NCI-H524 (cell line): ENCODE results near the gene CERS5.
"Not testable (repeated sequence)": the region's sequence is repeated elsewhere in the genome, so short reads cannot be mapped to it uniquely, and the experiment has no call there.

Experiments
- DNase-seq, 2 experiments: peaks; one replicate each; lab custom pipeline; 2025; lab: John Stamatoyannopoulos, UW

CERS5 gene

DNA sequence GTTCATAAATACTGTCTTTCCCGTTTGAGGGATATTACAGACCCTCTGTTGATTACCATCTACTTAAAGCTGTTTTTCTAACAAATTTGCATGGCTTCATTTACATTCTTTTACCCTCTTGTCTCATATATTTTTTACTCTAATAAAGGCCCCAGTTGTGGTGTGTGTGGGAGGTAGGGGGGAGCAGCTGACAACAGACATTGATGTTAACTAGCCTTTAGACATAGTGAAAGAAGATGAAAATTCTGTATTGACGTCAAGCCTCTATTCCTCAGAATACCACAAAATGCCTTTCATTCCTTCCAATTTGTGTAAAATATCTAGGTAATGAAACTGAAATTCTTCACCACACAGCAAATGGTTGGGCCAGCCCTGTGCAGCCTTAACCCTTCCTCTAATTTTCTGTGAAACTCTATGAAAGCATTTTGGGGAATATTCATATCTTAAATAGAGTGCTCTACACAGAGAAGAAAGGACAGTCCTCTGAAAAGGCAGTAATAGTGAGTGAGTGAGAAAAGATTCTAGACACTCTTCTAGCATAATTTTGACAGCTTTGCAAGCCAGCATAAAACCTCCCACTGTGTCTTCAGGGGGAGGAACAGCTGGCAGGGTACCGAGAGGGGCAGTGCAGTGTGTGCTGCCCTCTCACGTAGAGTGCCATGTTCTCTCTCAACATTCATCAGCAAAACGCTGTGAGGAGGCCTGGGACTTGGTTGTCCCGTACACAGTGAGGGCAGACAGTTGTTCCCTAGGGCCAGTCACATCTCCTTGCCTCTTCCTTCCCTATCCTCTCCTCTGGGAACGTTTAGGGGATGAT lies 20.1 kb upstream of the CERS5 start:
- peak; percentile 19 to 54 for DNase-seq

DNA sequence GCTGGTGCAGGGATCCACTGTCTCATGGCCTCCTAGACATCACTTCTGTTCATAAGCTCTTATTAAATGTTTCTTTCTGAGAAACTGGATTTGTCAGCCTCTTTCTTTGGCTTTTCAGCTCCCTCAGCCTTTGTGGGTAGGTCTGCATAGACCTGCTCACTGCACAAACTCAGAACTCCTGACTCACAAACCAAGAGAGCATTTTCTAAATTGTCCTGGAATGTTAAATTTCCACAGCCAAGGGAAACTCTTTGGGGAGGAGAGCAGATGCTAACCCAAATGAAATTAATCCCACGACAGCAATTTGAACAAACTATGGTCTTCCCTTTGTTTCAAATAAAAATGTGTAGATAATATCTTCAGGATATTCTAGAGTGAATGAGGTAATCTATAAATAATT lies 19.5 kb upstream of the CERS5 start:
- no peak for DNase-seq

DNA sequence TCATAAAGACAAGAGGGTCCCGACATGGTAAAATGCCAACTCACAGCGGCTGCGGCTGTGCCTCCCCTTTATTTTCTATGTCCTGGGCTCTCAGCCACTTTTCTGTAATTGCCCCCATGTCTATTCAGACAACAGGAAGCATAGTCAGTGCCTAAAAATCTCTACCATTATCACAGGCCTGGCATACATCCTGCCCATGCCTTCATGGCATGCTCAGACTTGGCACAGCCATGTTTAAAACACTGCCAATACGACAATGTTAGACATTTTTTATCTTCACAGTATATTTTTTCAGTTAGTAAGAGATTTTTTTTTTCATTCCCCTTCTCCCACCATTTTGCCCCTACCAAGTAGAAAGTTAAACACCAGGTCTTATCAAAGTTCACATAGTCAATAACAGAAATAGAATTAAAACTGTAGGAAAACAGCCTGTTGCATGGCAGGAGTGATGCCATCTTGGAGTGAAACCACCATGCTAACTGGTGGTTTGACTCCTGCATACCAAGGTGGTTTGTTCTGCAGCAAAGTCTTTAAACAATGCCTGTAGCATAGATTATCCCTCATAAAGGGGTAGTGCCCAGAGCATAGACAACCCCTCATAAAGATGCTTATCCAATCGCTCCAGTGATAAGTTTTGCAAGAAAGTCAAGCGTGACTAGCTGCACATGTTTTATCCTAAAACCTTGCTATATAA lies 18.9 kb upstream of the CERS5 start:
- DNase-seq, result no peak

DNA sequence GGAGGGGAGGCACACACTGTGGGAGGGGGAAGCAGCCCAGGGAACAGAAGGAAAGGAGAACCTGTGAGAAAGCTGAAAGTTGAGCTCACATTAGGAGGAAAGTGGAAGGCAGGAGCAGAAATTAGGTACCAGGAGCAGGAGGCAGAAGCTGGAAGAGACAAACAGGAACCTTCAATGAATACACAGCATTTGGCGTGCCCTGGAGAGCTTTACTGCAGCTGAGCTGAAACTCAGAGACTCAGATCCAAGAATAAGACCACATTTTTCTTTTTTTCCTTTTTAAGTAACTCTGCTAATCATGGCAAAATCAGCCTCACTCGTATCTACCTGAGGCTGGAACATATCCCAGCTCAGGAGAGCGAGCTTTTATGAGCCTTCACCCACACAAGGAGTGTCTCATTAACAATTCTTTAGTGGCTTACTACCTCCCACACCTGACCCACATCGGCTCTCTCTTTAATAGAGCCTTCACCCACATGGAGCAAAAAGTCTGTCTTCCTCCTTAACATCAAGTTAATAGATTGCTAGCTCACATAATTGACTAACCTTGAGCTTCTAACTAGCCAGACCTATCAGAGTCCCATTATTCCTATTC lies 18.2 kb upstream of the CERS5 start:
- no peak for DNase-seq

DNA sequence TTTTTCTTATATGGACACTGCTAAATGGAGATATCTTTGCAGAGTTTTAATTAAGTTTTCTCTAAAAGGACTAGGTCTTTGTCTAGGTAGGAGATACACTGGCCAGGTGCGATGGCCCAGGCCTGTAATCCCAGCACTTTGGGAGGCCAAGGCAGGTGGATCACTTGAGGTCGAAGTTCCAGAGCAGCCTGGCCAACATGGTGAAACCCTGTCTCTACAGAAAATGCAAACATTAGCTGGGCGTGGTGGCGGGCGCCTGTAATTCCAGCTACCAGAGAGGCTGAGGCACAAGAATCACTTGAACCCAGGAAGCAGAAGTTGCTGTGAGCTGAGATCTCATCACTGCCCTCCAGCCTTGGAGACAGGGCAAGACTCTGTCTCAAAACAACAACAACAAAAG lies 17.1 kb upstream of the CERS5 start:
- DNase-seq, result no peak

DNA sequence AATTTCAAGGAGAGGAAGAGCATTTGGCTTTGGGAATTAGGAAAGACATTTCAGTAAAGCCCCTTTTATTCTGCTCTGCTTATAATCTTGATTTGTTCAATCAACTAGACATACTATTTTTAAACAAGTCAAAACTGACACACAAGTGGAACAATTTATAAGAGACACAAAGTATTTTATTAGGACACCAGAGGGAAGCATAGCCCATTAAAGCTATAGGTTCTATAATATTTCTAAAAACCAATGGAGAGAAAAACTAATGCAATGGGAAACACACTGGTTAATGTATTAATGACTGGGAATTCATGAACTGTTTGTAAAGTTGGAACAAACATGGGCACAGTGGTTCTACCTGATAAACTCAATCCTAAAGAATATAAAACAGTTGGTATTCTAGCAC lies 15.3 kb upstream of the CERS5 start:
- DNase-seq, result peak in 1 of 2 experiments; percentile 31

DNA sequence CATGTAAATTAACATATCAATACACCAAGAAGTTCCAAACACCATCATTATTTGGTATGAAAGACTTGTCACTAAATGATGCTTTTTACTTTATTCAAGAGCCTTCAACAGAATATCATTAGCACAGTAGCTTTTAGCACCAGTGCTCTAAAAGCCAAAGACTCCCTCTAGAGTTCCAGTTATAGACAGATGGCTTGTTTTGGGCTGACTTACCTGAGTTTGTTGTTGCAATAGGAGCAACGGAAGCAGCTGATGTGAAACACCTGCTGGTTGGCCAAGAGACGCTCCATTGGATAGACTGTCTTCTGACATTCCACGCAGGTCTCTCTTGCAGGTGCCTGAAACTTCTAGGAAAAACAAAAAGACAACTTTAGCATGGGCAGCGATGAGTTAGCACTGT lies 14.5 kb upstream of the CERS5 start:
- DNase-seq, result no peak

DNA sequence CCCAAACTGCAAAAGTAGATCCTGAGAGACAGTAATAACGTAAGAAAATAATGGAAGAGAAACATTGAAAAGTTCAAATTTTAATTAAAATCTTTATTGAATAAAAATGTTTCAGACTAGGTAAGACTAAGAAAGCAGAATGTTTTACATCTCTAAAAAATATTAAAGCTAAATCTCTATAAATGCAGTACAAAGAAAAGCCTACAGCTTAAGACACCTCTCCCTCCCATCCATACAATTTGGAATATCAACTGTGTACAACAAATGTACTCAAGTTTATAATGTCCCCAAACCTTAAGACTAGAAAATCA lies 8.5 kb upstream of the CERS5 start:
- no peak for DNase-seq

DNA sequence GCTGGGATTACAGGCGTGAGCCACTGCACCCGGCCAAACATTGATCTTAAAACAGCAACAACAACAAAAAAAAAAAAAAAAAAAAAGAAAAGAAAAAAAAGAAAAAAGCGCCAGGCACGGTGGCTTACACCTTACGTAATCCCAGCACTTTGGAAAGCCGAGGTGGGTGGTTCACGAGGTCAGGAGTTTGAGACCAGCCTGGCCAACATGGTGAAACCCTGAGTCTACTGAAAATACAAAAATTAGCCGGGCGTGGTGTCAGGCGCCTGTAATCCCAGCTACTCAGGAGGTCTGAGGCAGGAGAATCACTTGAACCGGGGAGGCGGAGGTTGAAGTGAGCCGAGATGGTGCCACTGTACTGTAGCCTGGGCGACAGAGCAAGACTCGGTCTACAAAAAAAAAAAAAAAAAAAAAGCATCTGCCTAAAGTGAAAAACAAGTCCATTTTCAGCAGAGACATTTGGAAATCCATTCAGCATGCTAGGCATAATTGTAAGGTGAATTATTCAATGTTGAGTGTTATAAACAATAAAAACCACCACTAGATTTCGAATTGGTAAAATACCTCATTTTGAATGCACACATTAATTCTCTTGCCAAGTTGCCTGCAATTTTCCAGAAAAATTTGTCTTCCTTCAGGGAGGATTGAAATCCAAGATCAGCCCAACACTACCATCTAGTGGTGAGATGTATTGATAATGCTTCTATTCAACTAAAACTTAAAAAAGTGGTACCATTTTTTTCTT lies 8.0 kb upstream of the CERS5 start:
- peak; percentile 20 to 68 for DNase-seq

DNA sequence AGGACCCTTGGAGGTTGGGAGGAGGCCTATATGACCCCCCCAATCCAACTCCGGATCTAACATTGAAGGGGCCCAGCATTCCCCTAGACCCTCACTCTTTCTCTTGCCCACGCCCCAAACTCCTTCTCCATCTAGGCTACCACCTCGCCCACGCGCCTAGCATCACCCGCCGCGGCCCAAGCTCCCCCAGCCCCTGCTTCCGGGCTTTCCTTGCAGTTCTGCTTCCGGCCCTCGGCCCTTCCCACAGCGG lies 445 bp downstream of the CERS5 start:
- no peak for DNase-seq

DNA sequence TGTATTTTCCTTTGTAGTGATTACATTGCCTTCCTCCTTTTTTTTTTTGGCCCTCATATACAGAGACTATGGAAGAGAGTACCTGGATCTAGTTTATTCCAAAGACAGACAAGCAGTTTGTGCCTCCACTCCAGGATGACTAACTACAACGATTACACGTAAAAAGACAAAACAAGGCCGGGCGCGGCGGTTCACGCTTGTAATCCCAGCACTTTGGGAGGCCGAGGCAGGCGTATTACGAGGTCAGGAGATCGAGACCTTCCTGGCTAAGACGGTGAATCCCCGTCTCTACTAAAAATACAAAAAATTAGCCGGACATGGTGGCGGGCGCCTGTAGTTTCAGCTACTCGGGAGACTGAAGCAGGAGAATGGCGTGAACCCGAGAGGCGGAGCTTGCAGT lies 2.2 kb downstream of the CERS5 start:
- no peak for DNase-seq

DNA sequence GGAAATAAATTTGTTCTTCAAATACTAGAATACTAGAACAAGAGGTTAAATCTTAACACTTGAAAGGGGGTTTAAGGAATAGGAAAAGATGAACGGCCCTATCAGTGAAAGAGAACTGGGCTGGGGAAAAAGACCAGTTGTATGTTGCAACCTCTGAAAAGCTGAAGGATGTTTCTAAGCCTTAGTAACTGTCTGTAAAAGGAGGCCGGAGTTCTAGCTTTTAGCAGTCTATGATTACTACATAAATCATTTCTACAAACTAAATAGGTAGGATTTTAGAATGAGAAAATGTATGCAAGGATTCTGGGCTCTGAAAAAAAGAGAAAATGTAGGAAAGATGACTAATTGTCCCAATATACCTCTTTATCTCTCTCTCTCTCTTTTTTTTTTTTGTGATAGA lies 4.9 kb downstream of the CERS5 start:
- no peak for DNase-seq

DNA sequence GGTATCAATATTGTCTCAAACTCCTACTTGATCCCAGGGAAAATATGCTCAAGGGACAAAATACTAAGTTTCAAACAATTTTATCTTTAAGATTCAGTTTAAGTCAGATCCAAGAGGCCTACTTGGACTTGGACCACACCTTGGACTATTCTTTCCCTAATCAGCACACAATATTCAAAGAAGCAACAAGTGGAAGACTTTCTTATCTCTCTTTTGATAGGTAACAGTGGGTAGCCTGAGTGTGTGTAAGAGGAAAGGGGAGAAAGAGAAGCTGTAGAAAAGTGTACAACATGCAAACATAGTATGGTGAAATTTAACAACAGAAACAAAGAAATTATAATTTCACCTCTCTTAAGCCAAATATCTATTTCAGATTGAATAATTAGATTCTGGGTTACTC lies 6.5 kb downstream of the CERS5 start:
- DNase-seq, result no peak

DNA sequence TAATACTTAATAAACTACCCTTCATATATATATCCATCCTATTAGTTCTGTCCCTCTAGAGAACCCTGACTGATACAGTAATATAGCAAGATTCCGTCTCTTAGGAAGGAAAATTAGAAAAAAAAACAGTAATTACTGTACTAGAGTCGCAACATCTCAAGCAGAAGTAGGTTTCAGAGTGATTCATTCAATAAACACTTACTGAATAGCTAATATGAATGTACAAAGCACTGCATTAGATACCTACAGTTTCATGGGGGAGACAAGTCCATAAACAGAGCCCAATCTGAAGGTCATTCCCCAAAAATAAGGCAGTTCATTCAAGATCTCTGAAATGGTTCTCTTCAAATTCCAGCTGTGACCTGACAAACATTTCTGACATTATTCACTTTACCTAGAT lies 9.9 kb downstream of the CERS5 start:
- no peak for DNase-seq

DNA sequence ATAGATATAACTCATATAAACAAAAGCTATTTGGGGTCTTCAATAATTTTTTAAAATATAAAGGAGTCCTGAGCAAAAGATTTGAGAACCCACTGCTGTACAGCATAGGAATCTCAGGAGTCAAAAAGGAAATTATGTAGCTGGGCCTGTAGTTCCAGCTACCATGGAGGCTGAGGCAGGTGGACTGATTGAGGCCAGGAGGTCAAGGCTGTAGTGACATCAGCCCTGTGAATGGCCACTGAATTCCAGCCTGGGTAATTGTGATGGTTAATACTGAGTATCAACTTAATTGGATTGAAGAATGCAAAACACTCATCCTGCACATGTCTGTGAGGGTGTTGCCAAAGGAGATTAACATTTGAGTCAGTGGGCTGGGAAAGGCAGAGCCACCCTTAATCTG lies 10.5 kb downstream of the CERS5 start:
- no peak for DNase-seq

DNA sequence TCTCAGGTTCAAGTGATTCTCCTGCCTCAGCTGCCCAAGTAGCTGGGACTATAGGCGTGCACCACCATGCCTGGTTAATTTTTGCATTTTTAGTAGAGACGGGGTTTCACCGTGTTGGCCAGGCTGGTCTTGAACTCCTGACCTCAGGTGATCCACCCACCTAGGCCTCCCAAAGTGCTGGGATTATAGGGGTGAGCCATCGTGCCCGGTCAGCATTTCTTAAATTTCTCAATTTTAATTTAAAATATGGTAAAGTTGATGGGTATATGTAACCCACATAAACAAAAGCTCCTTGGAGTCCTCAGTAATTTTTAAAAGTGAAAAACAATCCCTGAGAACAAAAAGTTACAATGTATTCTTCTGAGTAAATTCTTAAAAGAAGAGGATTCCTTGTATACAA lies 12.2 kb downstream of the CERS5 start:
- DNase-seq, result not testable (repeated sequence)

DNA sequence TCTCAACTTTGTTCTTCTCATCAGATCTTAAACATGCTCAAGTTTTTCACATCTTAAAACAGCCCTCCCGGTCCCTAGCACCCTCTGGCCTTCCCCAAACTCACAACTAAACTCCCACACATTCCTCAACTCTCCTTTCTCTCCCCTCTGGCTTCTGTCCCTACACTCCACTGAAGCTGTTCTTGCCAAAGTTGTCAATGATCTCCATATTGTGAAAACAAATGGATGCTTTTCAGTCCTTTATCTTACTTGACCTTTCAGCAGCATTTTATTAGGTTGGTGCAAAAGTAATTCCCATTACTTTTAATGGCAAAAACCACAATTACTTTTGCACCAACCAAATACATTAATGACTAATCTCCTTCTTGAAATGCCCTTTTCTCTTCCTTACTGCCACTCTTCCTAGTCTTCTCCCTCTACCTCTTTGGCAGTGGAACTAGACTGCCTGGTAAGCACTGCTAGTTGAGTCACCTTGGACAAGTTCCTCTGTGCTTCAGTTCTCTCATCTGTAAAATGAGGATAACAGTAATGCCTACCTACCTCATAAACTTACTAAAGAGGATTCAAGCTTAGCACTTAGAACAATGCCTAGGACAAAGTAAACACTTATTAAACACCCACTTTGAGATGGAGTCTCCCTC lies 16.0 kb downstream of the CERS5 start:
- DNase-seq, result no peak

DNA sequence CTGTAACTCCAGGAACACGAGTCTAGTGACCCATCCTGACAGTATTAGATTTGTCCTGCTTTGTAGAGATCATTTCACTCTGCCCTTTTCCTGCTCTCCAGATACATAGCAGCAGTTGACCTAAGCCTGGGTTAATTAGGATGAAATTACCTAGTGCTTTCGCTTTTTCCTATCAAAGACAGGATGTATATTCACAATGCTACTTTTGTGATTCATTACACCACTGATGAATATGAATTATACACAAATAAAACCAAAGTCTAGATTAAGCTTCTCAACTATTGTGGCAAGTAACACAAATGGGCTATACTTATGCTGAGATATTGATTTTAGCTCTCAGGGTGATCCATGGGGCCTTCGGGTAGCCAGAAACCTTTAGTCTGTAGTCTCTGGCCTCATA lies 17.9 kb downstream of the CERS5 start:
- no peak for DNase-seq

DNA sequence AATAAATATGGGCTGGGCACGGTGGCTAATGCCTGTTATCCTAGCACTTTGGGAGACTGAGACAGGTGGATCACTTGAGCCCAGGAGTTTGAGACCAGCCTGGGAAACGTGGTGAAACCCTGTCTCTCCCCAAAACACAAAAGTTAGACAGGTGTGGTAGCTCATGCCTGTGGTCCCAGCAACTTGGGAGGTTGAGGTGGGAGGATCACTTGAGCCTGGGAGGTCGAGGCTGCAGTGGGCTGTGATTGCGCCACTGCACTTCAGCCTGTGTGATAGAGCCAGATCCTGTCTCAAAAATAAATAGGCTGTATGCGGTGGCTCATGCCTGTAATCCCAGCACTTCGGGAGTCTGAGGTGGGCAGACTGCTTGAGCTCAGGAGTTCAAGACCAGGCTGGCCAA lies 19.2 kb downstream of the CERS5 start:
- DNase-seq, result not testable (repeated sequence)

DNA sequence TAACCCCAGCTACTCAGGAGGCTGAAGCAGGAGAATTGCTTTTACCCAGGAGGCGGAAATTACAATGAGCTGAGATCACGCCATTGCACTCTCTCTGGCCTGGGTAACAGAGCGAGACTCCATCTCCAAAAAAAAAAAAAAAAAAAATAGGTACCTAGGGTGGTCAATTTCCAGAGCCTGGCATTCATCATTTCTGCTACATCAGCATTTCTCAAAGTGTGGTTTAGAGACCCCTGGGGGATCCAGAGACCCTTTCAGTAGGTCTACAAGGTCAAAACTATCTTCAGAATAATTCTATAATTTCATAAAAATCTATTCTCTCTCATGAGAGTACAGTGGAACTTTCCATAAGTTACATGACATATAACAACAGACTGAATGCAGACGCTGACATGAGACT lies 19.9 kb downstream of the CERS5 start:
- DNase-seq, result no peak

DNA sequence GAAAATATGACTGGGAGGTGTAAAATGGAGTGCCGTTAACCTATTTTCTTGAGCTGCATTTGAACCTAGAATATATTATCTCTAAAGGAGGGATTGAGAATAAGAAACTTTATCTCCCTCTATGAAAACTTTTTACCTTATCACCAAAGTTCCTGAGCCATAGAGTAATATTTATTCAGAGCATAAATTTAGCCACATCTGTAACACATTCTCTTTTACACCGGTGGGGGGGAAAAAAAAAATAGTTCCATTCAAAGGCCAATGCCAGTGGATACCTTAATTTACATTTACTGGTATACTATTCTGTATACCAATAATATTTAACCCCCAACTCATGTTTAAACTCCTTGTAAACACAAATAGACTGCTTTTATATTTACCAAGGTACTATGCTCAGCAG lies 21.7 kb downstream of the CERS5 start:
- no peak for DNase-seq

DNA sequence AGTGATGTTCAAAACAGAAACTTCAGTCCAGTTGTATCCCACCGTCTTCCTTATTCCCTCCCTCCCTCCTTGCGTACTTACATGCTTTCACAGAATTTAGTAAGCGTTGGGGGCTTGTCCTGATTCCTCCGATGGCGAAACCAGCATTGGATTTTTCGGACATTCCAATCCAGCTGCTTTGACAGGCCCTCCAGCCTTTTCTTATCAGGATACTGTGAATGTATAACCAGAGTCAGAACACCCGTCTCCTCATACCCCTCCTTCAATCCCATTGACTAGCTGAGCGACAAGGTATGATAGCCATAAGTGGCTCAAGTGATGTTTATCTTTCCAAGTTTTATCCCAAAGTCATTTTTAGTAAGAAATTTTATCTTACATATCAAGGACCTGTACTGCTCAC lies 24.2 kb downstream of the CERS5 start:
- no peak for DNase-seq
